ENCODE data around the gene KCNQ4.

Gene KCNQ4

DNA sequence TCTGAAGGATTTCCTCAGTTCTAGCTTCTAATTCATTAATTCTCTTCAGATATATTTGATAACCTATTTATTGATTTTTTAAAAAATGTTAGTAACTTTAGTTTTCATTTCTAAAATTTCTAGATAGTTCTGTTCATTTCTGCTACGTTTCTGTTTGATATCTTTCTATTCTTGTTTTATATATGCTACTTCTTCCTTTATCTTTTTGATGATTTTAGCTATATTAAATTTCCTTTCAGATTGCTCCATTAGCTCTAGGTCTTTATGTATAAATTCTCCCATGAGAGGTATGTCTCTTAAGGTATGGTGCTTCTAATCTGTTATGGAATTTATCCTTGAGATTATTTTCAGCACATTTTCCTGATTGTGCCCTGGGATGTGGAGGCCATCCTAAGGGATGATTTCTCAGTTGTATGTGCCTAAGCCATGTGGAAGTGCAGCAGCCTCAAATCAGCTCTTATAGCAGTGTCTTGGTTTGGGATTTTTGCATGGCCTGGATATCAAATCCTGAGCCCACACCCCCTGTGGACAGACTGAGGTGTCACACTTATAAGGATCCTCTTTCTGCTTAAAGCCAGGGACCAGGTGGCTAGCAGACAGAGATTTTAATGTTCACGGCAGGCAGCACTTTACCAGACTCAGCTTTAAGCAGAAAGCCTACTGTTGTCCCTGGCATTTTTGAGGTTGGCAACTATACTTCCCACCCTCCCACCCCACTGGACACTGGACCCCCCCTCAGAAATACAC is 6.2 kb upstream of the KCNQ4 start:
- no peak for DNase-seq

DNA sequence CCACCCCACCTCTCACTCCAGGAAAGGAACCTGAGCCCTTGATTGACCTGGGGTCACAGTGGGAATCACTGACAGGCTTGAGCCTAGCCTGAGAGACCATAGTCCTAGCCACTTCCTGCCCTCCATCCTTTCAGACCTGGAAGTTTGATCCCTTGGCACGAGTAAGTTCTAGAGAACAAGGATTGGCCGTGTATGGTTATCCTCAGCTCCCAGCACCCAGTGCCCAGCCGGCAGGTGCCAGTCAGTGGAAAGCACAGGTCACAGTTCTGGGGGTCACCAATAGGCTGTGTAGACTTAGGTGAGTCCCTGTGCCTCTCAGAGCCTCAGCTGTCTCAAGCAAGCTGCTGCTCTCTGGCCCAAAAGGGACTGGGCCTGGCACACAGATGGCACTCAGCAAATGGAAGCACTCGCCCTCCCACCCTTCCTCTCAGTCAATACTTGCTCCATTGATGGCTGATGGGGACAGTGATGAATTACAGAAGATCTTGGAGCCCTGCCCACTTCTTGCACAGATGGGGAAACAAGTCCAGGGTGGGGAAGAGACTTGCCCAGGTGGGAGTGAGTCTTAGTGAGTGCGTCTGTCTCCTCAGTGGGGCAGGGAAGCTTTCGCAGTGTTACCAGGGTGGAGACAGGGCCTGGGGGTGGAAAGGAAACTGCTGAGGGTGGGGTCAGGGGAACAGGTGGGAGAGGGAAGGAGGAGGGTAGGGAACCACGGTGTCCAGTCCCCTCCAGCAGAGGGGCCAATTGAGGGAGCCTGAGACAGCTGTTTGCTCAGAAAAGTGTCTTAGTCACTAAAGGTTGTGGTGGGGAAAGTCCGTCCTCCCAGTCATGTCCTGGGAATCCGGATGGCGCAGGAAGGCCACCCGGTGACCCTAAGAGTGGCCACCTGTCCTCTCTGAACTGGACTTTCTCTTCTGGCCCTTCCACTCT is 2.6 kb upstream of the KCNQ4 start:
- DNase-seq: no peak

DNA sequence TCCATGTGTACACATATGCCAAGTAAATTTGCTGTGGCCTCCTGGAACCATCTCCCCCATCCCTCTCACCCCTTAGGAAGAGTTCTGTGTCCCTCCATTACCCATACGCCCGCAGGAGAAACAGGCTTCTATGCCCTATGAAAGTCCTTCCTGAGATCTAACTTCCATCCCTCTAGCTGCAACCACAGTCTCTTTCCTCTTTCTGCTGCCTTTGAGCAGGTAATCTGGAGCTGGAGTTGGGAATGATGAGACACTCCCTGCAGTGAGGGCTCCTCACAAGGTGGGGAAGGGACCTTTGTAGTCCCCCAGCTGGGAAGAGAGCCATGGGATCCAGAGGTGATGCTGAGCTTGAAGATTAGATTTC is 2.0 kb upstream of the KCNQ4 start:
- no peak for DNase-seq

DNA sequence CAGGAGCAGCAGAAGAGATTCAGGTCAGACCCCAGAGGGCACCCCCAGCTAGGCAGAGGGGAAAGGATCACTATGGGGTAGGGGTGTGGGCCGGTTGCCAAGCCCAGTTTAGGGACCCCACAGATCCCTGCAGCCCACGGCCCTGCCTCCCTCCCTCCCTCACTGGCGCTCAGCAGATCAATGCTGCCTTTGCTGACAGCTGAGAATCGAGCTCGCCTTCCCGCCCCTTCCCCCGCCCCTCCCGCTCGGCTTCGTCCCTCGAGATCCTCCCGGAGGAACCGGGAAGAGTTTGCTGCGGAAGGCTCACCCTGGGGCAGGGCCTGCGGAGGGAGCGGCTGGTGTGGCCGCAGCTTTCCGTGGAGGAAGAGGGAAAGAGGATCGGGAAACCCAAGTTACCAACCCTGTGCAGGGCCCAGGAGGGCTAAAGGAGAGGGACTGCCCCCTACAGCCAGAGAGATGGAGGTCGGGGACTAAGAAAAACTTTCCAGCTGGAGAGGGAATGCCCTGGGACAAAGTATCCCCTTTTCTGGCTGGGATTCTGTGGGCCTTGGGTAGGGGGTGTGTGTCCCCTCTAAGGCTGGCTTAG is 1.1 kb upstream of the KCNQ4 start:
- no peak for DNase-seq

DNA sequence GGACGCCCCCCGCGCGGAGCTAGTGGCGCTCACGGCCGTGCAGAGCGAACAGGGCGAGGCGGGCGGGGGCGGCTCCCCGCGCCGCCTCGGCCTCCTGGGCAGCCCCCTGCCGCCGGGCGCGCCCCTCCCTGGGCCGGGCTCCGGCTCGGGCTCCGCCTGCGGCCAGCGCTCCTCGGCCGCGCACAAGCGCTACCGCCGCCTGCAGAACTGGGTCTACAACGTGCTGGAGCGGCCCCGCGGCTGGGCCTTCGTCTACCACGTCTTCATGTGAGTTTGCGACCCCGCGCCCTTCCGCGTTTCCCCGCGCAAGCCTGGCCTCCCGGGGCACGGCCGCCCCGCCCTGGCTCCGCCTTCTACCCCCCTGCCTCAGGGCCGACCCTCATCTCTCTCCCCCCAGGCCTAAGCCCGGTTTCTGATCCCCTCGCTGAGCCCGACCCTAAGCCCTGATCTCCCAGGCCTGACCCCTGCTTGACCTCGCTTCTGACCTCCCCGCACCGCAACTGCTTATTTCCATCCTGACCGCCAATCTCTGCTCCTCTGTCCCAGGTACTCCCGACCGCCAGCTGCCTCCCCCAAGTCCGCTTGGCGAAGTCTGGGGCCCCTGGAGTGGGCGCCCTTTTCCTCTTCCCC is 669 bp downstream of the KCNQ4 start:
- DNase-seq: peak; percentile 7

DNA sequence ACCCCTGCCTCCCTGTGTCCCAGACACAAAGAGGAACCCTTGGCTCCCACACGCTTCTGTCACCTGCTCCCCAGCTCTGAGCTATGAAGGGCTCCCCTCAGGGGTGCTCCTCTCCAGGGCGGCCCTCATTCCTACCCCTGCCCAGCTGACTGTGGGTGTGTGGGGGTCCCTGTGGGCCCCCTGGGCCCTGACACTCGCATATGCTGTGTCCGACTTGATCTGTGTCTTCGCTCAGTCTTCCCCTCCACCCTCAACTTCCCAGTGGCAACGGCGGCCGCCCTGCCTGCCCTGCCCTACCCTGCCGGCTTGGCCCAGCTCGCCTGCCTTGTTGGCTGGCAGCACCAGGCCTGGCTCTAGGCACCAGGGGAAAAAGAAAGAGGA is 1.2 kb downstream of the KCNQ4 start:
- DNase-seq: no peak

DNA sequence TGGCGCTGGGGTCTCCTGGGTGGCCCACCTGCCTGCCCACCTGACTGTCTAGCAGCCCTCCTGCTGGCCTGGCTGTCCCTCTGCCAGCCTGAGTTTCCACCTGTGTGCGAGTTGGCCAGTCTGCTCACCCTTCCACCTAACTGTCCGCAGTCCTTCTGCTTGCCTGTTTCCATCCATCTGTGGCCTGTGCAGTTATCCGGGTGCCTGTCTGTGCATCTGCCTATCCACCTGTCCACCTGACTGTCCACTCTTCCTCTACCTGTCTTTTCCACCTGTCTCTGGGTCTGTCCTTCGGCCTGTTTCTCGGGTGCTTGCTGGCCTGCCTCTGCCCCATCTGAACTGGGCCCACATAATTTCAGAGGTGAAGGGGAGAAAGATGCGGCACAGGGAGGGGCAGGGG is 1.9 kb downstream of the KCNQ4 start:
- no peak for DNase-seq

DNA sequence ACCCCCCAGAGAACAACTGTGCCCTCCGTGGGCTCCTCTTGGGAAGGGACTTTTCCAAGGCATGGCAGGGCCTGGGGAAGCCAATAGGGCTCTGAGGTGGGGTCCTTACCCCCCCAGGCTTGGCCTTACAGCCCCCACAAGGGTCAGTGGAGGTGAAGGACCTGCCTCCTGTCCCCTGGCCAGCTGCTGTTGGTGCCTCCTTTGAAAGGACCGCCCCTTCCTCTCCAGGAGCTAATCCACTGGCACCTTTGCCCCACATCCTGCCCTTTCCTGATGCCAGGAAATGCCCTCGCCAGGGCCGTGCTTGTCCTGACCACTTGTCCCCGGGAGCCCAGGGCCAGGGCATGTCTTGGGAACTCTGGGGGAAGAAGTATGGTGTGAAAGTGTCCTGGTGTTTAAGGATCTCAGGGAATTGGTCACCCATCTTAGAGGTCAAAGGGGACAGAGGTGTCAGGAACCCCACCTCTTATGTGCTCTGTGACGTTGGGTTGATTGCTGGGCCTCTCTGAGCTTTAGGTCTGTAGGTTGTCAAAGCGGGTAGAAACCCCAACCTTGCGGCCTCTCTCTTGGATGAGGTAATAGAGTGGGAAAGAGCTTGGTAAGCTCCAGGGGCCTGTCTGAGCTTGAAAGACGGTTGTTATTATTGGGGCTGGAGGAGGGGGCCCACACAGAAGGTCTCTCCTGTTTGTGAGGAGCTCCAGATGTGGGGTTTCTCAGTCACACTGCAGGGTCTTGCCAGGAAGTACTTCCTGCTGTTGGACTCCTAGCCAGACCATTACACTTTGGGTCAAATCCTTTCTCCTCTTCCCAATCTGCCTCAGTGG is 2.8 kb downstream of the KCNQ4 start:
- no peak for DNase-seq

DNA sequence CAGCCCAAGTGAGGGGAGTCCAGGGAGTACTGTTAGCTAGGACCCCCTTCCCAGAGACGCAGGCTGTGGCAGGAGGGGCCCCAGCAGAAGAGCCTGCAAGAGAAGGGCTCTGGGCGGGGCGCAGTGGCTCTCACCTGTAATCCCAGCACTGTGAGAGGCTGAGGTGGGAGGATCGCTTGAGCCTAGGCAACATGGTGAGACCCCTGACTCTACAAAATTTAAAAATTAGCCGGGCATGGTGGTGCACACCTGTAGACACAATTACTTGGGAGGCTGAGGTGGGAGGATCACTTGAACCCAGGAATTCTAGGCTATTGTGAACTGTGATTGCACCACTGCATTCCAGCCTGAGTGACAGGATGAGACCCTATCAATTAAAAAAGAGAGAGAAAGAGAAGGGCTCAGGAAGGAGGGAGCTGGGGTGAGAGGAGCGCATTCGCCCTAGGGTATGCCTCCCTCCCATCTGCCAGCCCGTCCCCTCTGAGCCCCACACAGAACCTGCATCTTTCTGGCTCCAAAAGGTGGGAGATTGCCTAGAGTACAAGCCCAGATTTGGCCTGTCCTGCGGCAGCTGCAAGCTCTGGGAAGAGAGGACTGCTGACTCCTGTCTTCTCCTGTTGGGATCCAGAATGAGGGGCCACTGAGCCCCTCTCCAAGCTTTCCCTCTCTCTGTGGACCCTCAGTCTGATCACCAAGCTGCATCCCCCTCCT is 3.6 kb downstream of the KCNQ4 start:
- no peak for DNase-seq

DNA sequence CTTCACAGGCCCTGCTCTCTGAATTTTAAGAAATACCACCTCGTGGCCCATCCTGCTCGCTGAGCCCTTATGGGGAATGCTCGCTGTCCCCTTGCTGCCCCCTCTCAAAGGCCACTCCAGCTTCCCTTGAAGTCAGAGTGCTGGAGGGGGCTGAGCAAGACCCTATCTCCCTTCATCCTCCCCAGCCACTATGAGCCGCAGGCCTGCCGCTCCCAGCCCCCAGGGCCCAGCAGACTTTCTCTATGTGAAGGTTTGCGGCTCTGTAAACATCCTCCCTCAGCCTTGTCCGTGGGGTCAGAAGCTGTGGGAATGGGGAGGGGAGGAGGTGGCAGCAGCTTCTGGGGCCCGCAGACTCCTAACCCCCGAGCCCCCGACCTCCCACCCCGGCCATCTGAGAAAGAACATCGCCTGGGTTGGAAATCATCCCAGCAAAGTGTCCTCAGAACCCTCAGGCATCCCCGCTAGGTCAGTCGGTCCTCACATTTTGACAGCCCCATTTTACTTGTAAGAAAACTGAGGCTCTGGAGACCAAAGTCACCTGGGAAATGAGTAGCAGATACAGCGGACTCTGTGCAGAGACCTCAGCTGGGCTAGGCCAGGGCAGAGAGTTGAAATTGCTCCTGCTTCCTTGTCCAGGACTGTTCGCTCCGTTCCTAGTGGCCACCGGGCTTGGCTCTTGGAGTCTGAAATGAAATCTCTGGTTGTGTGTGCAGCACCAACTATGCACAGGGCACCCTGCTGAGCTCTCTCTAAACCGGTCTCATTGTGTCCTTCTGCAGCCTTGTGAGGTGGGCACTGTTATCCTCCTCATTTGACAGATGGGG is 4.4 kb downstream of the KCNQ4 start:
- no peak for DNase-seq

DNA sequence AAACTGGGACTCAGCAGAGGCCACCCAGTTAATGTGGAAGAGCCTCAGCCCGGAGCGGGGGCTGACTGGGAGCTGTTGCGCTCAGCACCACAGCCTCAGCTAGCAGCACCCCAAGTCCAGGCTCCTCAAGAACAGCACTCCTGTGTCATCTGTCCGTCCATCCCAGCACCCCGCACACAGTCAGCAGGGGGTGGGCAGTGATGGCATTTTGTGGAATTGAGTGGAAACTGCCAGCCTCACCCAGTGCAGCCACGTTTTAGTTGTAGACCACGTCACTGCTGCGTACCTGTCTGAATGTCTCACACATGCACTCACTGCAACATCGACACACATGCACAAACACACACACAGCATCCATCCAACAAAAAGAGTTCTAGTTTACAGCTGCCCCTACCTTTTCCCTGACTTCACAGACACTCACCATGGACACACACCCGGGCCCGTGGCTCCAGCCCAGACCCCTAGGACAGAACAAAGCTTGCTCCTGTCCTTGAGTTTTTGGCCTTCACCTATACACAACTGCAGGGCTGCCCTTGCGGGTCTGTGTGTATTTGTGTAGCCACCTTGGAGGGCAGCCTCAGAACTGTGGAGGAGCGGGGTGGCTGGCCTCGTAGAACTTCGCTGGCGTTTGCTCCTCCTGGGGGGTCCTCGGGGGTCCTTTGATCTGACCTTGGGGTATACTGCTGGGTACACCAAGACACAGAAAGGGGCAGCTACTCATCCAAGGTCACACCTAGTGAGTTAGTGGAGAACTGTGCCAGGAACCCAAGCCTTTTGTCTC is 5.2 kb downstream of the KCNQ4 start:
- DNase-seq: no peak

DNA sequence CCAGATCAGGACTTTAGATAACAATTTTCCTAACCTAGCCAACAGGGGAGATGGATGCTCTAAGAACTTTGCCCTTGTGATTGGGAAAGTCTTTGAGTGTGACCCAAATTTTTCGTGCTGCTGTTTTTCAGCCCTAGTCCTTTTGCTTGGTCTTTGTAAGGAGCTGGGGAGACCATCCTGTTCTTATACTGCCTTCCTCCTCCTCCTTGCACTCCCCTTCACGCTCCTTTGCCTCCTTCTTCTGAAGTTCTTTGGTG is 5.7 kb downstream of the KCNQ4 start:
- no peak for DNase-seq

DNA sequence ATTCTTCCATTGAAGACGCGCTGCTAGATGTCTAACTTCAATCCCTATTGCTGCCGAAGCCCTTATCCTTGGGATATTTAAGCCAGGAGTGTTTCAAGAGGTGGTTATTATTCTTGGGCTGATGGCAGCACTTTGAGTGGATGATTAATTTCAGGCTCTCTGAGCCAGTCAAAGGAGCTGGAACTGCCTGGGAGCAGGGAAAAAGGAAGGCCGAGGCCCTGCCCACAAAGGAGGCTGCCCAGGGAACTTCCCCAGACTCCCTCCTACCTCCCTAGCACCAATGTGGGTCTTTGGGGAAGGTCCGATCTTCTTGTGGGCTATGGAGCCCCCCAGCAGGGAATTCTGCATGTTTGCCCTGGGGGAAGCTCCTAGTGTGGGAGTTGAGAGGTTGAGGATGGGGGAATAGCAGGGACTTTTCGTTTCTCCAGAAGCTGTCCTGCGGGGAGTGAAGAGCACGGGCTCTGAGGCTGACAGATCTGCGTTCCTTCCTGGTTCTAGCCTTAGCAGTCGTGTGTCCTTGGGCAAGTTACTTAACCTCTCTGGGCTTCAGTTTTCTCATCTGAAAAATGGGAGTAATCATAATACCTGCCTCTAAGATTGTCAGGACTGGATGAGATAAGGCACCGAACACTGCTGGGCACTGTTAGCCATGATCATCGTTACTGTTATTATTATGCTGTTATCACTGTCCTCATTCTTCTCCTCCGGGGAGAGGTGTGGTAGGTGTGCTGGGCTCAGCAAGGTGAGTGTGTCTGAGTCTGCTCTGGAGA is 6.3 kb downstream of the KCNQ4 start:
- DNase-seq: no peak

DNA sequence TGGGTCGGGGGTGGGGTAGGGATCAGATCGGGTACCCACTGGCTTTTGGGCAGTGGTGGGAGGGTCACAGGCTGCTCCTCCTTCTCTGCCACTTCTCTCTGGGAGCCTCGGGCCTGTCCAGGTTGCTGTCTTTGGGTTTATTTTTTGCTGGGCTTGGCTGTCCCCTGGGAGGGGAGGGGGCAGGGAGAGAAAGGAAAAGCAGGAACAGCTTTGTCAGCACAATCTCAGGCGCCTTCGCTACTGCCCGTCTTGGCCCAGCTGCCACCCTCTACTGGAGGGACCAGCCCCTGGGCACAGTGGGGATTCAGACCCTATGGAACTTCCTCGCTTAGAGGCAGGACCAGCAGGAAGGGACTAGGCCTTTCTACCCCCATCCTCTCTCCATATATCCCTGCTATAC is 8.4 kb downstream of the KCNQ4 start:
- no peak for DNase-seq

DNA sequence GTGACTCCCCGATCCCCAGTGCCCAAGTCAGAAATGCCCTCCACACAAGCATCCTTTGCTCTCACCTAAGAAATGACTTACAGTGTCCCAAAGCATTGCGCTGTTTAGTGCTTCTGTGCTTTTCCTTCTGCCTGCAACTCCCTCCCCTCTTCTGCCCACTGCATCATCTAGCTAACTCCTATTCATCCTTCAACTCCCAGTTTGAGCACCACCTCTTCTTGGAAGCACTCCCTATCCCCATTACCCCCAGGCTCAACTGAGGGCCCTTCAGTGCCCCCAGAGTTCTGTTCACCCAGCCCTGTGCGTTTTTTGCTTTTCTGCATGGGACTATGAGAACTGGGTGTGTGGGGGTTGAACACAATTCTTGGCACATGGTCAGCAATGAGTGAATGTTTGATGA is 10.0 kb downstream of the KCNQ4 start:
- DNase-seq: no peak

DNA sequence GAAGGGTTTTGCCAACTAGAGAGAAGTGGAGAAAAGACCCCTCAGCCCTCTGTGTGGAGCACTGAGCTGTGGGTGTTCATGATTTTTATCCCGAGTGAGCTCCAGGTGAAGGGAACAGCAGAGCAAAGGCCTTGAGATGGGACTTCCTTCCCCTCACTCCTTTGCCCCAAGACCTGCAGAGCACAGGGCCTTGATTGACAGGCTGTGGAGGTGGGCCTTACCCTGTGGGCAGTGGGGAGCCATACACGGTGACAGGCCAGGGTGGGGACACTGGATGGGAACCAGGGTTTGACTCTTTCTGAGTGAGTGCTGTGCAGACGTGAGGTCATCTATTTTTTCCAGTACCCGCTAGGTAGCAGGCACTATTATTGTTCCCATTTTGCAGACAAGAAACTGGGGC is 10.5 kb downstream of the KCNQ4 start:
- no peak for DNase-seq

DNA sequence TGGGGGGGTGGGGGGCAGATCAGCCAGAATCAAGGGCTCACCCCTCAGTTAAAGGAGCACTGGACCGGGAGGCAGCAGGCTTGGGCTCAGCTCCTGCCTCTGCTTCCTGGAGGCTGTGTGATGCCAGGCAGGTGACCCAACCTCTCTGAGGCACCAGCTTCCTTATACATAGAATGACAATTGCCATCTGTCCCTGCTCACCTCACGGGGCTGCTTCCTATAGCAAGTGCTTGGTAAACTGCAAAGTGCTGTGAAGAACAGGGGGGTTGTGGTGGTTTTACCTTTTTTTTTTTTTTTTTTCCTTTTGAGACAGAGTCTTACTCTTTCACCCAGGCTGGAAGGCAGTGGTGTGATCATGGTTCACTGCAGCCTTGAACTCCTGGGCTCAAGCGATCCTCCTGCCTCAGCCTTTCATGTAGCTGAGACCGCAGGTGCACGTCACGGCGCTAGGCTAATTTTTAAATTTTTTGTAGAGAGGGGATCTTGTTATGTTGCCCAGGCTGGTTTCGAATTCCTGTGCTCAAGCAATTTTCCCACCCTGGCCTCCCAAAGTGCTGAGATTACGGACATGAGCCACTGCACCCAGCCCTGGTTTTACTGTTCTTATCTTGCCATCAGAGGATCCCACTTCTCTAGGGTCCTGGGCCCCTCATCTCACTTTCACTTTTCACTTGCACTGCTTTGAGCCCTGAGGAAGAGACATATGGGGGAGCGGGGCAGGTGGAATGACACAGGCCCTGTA is 11.6 kb downstream of the KCNQ4 start:
- DNase-seq: no peak

DNA sequence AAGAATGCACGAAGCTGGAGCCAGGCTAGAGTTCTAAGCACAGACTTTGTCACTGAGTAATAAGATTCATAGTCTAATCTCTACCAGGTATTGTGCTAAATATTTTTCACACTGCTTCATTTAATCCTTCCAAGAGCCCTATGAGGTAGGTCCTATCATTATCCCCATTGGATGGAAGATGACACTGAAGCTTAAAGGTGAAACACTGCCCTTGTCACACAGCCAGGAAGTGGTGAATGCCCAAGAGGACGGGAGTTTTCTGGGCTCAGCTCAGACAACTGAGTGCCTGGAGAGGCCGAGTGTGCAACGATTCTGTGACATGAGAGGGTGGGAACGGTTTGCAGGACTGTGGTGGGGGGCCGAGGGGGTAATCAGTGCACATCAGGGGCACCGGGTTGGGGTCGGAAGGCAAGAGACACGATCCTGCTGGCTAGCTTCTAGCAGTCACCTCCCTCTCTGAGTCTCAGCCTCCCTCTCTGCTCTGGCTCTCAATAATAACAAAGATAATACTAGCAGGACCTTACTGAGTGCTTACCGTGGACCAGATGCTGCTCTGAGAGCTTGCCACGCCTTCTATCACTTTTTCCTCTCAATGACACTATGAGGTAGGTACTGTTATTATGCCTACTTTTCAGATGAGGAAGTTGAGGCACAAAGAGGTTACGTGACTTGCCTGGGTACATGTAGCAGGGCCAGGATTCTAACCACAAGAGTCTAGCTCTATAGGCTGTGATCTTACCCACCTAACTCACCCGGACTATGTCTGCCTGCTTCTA is 12.4 kb downstream of the KCNQ4 start:
- DNase-seq: no peak

Data from NCI-H345 (cell line).